GM19467 (cell line): ENCODE results near the gene TBL3.
"Not testable (repeated sequence)": the region's sequence is repeated elsewhere in the genome, so short reads cannot be mapped to it uniquely, and the experiment has no call there.

ENCODE experiments used
- ATAC-seq: cut with Tn5 transposase; IDR thresholded peaks from one replicate; pipeline ENCODE4 v1.9.1; 2021; ENCODE audit warnings: mild to moderate bottlenecking, moderate library complexity; ENCODE audit not compliant: unreplicated experiment

The TBL3 gene

DNA sequence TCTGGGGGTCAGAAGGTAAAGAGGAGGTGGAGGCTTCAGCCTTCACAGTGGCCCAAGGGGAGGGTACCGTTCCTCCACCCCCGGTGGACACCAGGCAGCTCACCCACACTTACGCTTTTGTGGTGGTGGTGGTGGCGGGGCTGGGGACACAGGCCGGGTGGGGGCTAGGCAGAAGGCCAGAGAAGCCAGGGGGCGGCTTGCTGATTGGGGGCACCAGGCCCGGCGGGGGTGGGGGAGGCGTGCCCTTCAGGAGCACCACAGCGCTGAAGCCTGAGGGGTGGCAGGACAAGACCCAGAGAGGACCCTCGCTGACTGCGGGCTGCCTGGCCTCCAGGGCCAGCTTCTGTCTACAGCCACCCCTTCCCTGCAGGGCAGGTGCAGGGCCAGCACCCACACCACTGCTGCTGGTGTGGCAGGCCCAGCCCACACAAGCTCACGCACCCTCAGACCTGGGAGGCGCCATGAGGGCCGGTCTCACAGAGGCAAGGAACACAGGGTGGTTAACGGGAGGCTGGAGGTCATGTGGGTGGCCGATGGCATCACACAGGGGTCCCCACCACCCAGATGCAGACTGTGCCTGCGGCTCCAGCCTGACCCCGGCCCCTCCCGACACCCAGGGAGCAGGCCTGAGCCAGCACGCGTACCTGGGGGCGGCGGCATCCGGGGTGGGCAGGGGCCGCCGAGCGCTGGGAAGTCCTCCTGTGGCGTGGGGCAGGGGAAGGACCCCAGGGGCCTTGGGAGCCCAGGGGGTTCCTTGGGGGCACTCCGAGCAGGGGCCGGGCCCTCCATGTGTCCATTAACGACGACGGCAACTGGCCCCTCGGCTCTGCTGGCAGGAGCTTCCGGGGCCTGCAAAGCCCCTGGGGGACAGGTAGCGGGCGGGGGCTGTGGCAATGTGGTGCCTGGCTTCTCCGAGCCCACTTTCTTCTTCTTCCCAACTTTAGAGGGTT, 27.3 kb downstream of the TBL3 start:
- no peak for ATAC-seq

DNA sequence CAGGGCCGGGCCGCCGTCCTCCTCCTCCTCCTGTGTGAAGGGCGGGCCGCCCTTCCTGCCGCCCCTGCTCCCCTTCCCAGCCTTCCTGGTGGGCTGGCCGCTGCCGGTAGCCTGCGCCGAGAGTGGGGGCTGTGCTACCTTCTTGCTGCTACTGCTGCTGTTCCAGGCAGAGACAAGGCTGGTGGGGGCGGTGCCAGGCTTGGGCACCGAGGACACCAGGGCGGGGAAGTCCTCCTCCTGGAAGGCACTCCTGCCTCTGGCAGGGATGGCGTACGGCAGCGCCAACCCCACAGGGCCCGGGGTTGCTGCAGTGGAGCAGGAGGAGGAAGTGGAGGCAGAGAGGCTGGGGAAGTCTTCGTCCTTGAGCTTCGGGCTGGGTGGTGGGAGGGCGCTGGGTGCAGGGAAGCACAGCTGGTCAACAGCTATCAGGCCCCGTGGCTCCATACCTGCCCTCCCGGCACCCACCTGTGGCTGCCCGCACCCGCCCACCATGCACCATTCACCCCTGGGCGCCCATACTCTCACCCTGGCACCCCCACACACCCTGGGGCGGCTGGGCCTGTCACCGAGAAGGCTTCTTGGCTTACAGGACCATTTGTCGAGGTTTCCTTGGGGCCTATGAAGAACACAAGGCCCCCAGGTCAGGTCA, 28.1 kb downstream of the TBL3 start:
- ATAC-seq, result no peak

DNA sequence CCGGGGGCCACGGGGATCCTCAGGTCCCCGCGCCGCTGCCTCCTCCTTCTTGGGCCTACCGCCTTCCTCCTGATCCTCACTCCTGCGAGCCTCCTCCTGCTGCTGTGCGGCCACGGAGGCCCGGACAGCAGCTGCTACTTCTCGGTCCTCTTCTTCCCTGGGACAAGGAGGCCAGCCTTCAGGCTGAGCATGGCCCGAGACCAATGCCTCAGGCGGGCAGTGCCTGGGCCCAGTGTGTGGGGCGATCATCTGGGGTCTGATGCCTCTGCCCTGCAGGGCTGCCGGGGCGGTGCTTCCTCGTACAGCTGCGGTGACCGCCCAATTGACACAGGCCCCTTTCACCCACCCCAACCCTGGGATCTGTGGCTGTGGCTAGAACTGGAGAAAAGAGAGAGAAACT, 29.2 kb downstream of the TBL3 start:
- ATAC-seq, result no peak

DNA sequence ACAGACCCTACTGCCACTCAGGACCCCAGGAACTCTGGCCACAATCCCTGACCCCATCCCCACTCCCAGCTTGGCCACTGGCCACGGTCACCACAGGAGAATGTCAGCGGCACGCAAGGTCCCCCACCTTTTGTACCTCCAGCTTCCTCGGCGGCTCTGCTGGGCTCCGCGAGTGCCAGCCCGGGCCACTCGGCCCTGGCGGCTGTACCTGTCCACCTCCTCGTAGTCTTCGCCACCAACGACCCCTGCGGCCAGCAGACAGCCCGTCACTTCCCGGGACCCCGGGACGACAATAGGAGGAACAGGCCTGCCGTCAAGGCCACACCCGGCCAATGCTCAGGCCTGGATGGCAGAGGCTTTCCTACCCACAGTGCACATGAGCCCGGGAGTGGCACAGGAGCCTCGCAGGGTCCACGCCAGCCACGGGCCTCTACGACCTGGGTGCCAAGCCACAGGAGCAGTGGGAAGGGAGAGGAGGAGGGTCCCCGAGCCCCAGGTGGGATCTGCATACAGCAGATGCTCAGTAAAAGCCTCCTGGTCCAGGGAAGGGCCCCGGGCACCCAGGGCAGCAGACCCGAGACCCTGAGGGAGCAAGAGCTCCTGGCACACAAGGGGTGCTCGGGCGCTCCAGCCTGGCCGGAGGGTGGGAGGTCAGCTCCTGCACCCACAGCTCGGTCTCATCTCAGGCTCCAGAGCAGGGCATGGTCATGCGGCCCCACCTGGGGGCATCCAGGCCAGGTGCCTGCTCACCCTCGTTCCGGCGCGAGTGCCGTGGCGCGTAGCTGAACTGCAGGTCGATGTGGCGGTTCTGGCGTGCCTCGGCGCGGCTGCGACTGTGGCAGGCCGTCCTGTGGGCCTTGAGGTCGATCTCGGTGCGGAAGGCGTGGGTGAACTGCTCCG, 29.9 kb downstream of the TBL3 start:
- ATAC-seq, result no peak

DNA sequence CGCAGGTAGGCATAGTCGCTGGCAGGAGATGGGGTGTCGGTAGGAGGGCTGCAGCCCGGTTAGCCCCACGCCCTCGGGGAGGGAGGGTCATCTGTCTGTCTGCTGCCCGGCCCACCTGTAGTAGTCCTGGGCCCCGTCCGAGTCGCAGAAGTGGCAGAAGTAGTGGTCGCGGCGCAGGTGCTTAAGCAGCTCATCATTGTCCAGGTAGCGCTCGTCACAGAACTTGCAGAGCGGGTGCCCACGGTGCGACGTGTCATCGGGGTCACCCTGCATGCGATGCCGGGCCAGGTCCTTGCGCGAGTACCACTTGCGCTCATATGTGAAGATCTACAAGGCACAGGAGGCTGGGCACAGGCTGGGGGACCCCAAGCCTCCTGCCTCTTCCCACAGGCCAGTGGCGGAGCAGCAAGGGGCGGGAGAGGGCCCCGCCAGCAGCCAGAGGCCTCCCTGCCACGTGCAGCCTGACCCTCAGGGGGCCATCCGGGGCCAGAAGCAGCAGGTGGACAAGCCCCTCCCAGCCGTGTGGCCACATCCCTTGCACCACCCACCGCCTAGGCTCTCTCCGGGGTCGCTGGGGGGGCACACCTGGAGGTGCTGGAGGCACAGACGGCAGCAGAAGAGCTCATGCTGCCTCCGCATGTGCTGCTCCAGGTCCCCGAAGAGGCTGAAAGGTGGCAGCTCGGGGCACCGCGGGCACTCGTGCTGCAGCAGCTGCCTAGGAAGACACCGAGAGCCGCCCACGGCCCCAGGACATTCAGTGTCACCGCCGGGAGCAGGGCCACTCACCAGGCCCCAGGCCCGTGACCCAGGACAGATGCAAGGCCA, 30.8 kb downstream of the TBL3 start:
- ATAC-seq, result no peak

DNA sequence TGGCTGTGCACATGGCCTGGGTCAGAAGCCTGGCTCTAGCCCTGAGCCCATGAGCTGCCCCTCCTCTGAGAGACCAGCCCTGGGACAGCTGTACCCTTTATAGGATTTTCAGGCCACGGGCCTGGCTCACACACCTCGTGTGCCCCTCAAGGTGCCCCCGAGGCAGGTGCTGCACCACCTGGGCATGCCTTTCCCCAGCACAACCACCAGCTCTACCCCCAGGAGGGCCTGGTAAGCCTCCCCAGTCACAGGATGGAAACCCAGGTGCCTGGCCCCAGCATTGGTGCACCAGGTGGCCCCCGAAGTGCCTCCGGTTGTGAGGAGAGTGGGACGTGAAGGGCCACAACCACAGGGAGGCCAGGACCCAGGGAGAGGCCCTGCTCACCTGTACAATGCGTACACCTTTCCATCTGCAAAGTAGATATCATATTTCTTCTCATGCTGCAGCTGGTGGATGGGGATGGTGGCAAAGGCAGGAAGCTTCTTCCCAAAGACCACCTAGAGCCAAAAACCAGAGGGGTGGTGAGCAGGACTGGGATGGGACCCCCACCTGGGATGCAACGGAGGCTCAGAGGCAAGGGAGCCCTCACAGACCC, 31.5 kb downstream of the TBL3 start:
- no peak for ATAC-seq

DNA sequence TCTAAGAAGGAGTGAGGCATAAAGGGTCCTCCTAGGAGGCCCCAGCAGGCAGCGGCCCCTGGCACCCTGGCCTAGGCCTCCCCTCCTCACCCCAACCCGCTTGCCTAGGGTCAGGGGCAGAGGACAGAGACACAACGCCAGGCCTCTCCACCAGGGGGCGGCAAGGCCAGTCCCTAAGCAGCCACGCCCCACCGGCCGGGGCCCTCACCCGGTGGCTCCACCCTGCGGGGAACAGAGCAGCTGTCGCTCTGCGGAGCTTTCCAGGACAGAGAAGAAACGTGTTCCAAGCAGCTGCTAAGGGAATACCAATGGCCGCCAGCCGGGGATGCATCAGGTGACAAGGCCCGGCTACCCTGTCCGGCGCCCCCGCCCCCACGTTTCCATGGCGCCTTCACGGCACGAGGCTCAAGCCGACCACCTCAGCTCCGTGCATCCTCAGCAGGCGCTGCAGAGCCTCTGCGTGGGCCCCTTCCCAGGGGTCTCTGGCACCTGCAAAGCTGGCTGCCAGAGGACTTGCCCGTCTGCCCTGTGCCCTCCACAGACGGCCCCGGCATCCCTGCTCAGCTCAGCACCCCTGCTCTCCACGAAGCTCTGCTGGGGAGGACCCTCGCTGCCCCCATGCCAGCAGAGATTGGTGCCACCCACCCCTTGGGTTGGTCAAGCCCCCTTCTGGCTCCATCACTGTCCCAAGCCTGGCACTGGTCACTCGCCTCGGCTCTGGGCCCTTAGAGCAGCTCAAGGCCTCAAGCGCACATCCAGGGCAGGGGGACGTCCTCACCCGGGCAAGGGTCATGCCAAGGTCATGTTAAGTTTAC, 32.2 kb downstream of the TBL3 start:
- ATAC-seq, result peak; percentile 51

DNA sequence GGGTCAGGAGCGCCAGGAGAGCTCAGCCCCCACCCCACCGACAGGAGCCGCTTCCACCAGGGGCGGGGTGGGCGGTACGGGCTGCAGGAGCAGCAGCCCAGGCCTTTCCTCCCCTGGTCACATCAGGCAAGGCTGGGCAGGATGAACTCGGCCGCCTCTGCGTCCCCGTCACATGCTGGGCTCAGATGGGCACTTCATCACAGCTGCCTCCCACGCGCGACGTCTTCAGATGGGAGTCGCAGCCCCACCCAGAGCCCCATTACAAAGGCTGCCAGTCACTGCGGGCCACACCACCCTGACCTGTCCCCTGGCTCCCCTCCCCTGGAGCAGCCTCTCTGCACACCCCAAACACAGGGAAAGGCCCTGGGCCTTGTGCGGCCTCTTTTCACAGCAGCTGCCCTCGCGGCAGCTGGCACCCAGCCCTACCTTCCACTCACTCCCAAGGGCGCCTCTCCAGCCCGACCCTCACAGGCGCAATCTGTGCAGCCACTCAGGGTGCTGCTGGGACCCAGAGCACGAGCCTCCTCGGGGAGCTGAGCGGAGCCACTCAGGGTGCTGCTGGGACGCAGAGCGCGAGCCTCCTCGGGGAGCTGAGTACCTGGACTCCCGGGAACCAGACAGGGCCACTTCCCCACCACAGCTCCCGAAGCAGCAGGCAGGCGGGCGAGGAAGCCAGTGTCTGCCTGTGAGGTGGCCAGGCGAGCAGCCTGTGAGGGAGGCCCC, 33.1 kb downstream of the TBL3 start:
- no peak for ATAC-seq

DNA sequence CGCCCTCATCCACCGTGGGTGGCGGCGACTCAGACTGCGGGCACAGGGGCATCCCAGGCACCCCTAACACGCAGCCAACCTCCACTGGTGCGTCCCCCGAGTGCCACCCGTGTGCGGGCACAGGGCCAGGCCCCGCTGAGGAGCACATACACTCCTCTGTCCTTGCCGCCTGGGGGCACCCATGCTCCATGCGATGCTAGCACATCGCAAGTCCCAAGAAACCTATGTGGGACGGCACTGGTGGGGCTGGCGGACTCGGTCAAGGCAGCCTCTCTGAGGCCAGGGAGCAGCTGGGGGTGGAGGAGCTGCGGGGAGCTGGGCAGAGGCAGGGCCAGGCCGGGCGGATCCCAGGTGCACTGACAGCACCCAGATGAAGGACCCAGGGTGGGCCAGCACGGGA, 33.8 kb downstream of the TBL3 start:
- ATAC-seq, result no peak

DNA sequence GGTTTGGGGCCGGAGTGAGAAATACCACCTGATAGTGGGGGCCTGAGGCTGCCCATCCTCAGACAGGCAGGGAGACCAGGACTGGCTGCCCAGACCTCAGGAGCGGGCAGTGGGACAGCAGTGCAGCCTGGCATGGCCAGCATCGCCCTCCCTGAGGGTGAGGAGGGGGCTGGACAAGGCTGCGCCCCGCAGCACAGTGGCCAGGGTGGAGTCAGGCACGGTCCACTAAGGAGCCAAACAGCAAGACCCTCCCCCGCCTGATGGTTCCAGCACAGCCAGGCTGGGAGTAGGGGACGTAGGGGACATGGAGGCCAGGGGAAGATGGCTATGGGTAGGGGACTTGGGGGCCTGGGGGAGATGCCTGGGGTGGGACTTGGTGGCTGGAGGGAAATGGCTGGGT, 34.5 kb downstream of the TBL3 start:
- no peak for ATAC-seq

DNA sequence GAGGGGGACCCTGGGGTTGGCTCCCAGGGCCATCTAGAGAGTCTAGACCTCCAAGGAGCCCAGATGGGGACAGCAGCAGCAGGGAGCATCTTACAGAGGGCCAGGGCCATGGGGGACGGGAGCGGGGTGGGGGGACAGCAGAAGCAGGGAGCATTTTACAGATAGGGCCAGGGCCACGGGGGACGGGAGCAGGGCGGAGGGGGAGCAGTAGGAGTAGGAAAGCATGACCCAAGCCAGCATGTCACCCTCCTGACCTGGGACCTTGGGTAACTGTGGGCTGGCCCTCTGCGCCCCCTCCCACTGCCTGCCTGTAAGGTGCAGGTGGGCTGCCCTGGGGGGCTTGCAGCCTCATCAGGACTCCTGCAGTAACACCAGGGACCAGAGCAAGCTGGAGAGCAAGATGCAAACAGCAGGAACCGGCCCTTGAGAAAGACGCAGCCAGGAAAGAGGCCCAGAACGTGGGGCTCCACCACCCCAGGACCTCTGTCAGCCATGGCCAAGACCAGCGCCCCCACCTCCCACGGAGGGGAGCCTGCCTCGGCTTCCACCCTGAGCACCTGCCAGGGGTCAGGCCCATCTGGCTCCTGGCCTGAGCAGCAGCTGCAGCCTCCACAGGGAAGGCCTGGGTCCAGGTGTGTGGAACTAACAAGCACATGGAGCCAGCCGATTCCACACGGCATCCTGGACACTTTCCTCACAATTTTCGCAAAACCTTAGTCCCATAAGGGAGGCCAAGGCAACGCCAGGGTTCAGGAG, 35.4 kb downstream of the TBL3 start:
- ATAC-seq, result no peak

DNA sequence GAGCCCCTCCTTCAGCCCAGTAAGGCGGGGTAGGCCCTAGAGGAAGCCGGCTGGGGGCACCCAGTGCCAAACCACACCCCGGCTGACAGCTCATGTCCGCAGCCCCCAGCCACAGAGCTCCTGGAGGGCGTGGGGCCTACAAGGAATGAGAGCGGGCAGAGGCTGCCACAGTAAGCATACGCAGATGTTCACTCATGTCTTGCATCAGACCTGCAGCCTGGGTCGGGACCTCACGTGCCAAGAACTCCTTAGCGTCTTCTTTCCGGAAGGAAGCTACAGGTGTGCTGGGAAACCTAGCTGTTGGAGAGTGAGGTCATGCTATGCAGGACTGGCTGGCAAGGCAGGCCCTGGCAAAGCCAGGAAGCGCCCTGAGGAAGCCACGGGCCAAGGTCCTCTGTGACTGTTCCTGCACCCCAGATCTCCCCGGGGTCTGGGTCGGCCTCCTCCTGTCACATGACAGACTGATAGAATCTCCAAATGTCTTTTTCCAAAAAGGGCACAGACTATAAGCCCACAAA, 36.2 kb downstream of the TBL3 start:
- ATAC-seq, result no peak

DNA sequence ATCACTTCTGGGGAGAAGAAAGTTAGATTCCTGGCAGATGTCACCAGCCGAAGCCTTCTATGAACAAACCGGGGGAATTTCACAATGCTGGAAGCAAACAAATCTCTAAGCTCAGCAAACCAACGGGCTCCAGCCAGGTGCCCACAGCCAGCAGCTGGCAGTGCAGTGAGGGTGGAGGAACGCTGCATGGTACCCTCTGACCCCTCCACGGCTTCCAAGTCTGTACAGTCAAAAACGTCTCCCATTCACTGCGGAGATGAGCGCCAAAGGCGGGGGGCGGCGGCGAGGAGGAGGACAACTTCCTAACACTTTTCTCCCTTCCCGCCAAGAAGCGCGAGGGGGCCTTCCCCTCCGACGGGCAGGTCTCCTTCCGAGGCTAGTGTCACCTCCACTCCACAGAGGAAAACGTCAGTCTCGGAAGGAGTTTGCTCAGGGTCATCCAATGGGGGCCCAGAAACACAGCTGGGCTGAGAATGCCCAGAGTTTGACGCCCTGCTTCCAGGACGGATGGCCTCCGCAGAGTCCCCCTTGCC, 36.8 kb downstream of the TBL3 start:
- no peak for ATAC-seq

DNA sequence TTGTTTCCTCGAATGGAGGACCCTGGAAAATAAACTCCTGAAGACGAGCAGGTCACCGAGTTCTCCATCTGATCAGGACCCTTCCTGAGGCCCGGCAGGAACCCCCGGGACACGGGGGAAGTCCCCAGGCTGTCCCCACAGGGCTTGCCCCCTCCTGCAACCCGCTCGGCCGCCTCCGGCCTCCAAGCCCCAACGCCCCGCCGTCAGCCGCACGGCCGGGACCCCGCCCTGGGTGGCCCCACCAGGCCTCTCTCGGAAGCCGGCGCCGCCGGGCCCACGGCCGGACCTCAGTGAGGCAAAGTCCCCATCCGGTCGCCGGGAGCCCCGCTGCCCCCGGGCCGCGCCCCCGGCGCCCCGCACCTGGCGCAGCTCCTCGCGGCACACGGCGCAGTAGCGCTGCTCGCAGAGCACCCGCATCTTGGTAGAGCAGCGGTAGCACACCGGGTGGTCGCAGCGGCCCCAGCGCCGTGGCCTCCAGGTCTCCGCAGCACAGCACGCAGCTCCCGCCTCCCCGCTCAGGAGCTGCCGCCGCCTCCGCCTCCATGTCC, 37.4 kb downstream of the TBL3 start:
- ATAC-seq, result peak; percentile 36

DNA sequence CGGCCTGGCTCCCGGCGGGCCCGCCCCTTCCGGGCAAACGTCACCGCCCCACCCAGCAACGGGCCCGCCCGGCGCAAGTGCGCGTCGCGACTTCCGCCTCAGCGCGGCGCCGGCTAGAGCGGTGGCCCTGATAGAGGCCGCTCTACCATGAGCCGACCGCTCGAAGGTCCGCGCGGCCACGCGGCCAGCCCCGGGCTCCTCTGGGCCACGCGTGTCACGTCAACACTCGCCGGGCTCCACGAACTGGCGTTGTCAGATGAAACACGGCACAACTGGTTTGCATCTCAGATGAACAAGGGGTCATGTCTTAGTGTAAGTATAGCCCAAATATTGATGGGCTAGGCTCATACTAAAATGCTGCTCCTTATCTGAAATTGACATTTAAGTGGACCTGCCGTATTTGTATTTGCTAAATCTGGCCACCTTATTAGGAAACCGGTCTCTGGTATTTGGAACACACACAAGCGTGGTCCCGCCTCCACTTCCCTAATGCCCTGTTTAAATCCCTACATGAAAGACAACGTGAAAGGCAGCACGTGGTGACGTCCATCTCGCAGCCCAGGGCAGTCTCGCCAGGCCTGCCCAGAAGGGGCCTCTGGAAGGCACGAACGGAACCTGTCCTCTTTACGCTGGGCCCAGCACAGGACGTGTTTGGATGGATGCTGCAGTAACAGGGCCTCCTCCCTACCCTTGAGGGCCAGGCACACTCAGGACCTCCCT, 38.1 kb downstream of the TBL3 start, which contains the start of gene ZNF598:
TSS of gene ZNF598 (minus strand) at position 31 of the 720 bp plus-strand sequence.
- peak; percentile 78 for ATAC-seq

DNA sequence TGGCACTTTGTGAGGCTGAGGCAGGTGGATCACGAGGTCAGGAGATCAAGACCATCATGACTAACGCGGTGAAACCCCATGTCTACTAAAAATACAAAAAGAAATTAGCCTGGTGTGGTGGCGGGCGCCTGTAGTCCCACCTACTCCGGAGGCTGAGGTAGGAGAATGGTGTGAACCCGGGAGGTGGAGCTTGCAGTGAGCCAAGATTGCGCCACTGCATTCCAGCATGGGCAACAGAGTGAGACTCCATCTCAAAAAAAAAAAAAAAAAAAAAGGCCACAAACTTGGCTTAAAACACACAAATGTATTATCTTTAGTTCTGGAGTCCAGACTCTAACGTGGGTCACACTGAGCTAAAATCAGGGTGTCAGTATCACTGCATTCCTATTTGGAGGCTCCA, 39.9 kb downstream of the TBL3 start:
- ATAC-seq, result not testable (repeated sequence)
